Measurements from ENCODE around the gene GALNT10.
A peak's percentile ranks its signal among the peaks of the same experiment; 100 is the strongest.

The GALNT10 gene

GRCh38 chr5:154410786-154411185, 220.3 kb downstream of the GALNT10 start:
- no peak for DNase-seq

- DNase-seq, result no peak
These were observed 220.8 kb downstream of the GALNT10 start for GRCh38 chr5:154411338-154411737.

- DNase-seq, result no peak
These were observed 221.8 kb downstream of the GALNT10 start for GRCh38 chr5:154412316-154412715.

- DNase-seq, result no peak
These were observed 222.4 kb downstream of the GALNT10 start for GRCh38 chr5:154412925-154413324.

GRCh38 chr5:154415114-154415513, 224.6 kb downstream of the GALNT10 start:
- no peak for DNase-seq

- DNase-seq, result no peak
These were observed 227.8 kb downstream of the GALNT10 start for GRCh38 chr5:154418344-154418820.

- DNase-seq, result no peak
These were observed 228.7 kb downstream of the GALNT10 start for GRCh38 chr5:154419236-154419635.

GRCh38 chr5:154421868-154422267, 231.3 kb downstream of the GALNT10 start:
- no peak for DNase-seq

GRCh38 chr5:154422298-154422697, 231.8 kb downstream of the GALNT10 start:
- no peak for DNase-seq

GRCh38 chr5:154428208-154428607, 237.7 kb downstream of the GALNT10 start:
- DNase-seq, result no peak

GRCh38 chr5:154429341-154429740, 238.8 kb downstream of the GALNT10 start:
- DNase-seq, result no peak

- no peak for DNase-seq
These were observed 239.9 kb downstream of the GALNT10 start for GRCh38 chr5:154430466-154430865.

GRCh38 chr5:154430961-154431630, 240.6 kb downstream of the GALNT10 start:
- no peak for DNase-seq

GRCh38 chr5:154435226-154435625, 244.7 kb downstream of the GALNT10 start:
- DNase-seq, result no peak

GRCh38 chr5:154437281-154437965, 246.9 kb downstream of the GALNT10 start:
- no peak for DNase-seq

- DNase-seq, result no peak
These were observed 250.0 kb downstream of the GALNT10 start for GRCh38 chr5:154440540-154440939.

GRCh38 chr5:154442801-154443200, 252.3 kb downstream of the GALNT10 start:
- no peak for DNase-seq

- no peak for DNase-seq
These were observed 254.3 kb downstream of the GALNT10 start for GRCh38 chr5:154444556-154445421.

GRCh38 chr5:154445422-154446194, 255.1 kb downstream of the GALNT10 start, which contains the start of gene SAP30L:
Gene SAP30L, plus strand, starts transcription at chr5:154445997. Its CDS starts 608 bp downstream, at chr5:154446605.
- peak; percentile 41 for DNase-seq

GRCh38 chr5:154446195-154447088, 255.9 kb downstream of the GALNT10 start:
- no peak for DNase-seq

GRCh38 chr5:154447089-154447725, 256.7 kb downstream of the GALNT10 start:
- DNase-seq, result no peak
